Mammary epithelial cell (primary cell): ENCODE results near the gene ERRFI1.

ENCODE experiments used
- EZH2 ChIP-seq: IDR thresholded peaks from 2 replicates; pipeline ENCODE4 v1.6.1; 2012; ENCODE audit warnings: low read length, inconsistent platforms, borderline replicate concordance
- TF ChIP-seq, protein P1 (sequence below), 2 donors: IDR thresholded peaks in 1 of 2; conservative IDR thresholded peaks in 1 of 2; 2 replicates each; pipeline ENCODE4 v1.5.1; 2011 to 2012; ENCODE audit warnings: inconsistent platforms in 2 of 2, low read length in 2 of 2, mild to moderate bottlenecking in 2 of 2, control low read depth in 1 of 2, low read depth in 1 of 2; ENCODE audit not compliant: insufficient read depth in 1 of 2; ENCODE audit errors: extremely low read depth in 1 of 2

DNA sequence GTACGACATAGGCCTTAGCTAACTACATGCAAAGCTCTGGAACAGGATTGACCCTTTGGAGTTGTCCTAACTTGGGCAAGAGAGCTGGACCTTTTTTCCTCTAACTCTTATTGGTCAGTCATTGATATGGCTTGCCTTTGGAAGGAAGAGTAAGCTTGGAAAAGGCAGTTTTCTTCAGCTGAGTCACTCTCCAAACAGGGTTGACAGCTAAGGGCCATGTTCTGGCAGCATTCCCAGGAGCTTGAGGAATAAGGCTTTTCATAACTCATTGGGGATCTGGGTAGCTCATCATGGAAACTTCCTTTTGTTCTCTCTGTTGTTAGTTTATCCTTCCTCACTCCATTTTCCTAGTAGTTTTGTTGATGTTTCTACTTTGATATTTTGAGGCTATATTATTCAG lies 14.5 kb upstream of the ERRFI1 start:
- TF ChIP-seq, protein P1, sequence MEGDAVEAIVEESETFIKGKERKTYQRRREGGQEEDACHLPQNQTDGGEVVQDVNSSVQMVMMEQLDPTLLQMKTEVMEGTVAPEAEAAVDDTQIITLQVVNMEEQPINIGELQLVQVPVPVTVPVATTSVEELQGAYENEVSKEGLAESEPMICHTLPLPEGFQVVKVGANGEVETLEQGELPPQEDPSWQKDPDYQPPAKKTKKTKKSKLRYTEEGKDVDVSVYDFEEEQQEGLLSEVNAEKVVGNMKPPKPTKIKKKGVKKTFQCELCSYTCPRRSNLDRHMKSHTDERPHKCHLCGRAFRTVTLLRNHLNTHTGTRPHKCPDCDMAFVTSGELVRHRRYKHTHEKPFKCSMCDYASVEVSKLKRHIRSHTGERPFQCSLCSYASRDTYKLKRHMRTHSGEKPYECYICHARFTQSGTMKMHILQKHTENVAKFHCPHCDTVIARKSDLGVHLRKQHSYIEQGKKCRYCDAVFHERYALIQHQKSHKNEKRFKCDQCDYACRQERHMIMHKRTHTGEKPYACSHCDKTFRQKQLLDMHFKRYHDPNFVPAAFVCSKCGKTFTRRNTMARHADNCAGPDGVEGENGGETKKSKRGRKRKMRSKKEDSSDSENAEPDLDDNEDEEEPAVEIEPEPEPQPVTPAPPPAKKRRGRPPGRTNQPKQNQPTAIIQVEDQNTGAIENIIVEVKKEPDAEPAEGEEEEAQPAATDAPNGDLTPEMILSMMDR (conservative IDR thresholded peaks at IDR 0.05 in 1 of 2, IDR thresholded peaks at IDR 0.05 in 1 of 2; ENCODE audit: extremely low read depth in 1 of 2, insufficient read depth in 1 of 2, low read depth in 1 of 2, low read length in 2 of 2): no peak
- no peak for TF ChIP-seq EZH2
